ENCODE measurements around the gene CIAPIN1. TPM values are rescaled to one million over a fixed set of nuclear protein-coding genes. Genes with fewer than 3 reads are reported as not detected.

CIAPIN1 gene
- total RNA-seq, 1 experiment from 2014 or later, result 82.8 TPM

DNA sequence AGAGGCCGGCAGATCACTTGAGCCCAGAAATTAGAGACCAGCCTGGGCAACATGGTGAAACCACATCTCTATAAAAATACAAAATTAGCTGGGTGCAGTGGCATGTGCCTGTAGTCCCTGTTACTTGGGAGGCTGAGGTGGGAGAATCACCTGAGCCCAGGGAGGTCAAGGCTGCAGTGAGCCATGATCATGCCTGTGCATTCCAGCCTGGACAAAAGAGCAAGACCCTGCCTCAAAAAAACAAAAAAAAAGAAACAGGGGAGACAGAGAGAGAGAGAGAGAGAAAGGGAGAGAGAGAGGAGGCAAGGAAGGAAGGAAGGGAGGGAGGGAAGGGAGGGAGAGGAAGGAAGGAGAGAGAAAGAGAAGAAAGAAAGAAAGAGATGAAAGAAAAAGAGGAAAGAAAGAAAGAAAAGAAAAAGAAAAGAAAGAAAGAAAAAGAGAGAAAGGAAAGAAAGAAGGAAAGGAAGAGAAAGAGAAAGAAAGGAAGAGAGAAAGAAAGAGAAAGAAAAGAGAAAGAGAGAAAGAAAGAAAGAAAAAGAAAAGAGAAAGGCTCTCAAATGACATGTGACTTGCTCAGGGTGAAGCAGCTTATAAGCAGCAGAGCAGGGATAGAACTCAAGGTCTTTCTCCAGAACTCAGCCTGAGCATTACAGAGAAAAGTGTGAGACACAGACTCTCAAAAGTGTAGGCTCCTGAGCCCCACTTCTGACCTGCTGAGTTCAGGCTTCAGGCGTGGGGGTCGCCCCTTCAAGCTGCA lies 59.4 kb downstream of the CIAPIN1 start:
- no peak overlapping the region for H2BK5ac ChIP-seq (ENCODE audit: insufficient read length, low read length)
- no peaks in the 10 kb centered on the region for H3K79me2 ChIP-seq (ENCODE audit: insufficient read depth, low read length)
- H3K79me1 ChIP-seq (ENCODE audit: insufficient read depth, low read depth, low read length, poor library complexity, severe bottlenecking), result no peaks in the 10 kb centered on the region
- no peak overlapping the region for H2BK20ac ChIP-seq (ENCODE audit: low read depth, low read length, poor library complexity, severe bottlenecking)
- no peak overlapping the region for H3K4me2 ChIP-seq (ENCODE audit: insufficient read depth, insufficient read length, low read length)
- Mint-ChIP-seq H3K36me3 (ENCODE audit: insufficient read depth in 1 of 3, low read depth in 3 of 3) (no peaks in the 10 kb centered on the region), H3K4me1 (peaks cover 5 to 18% of the 10 kb centered on the region in 2 experiments), H3K27me3 (ENCODE audit: low read depth) (peaks cover 8% of the 10 kb centered on the region), H3K9me3 (peaks cover 2 to 5% of the 10 kb centered on the region in 2 experiments; a peak in 2 of 5 replicates), H3K27ac (no peak overlapping the region), H3K4me3 (no peak overlapping the region)
- no peak overlapping the region for H4K5ac ChIP-seq (ENCODE audit: insufficient read length, low read depth, low read length)
- no peaks in the 10 kb centered on the region for H4K20me1 ChIP-seq (ENCODE audit: control insufficient read depth, insufficient read depth, insufficient read length)
- H3K56ac ChIP-seq (ENCODE audit: insufficient read length, low read depth, low read length), result no peak overlapping the region
- H3K23ac ChIP-seq (ENCODE audit: insufficient read length, low read depth, low read length), result no peak overlapping the region
- H3K9ac ChIP-seq (ENCODE audit: extremely low read depth, insufficient read length, low read length), result no peak overlapping the region
- H3K27me3 ChIP-seq (ENCODE audit: insufficient read depth, low read length), result no peaks in the 10 kb centered on the region
- no peak for TF ChIP-seq CTCF (conservative IDR thresholded peaks at IDR 0.05)
- no peak overlapping the region for H2AK5ac ChIP-seq (ENCODE audit: insufficient read length, low read length)
- no peak overlapping the region for H3T11ph ChIP-seq (ENCODE audit: low read length)
- H3K14ac ChIP-seq (ENCODE audit: insufficient read depth, low read length), result no peak overlapping the region
- H2BK120ac ChIP-seq (ENCODE audit: low read depth, low read length, poor library complexity, severe bottlenecking), result no peak overlapping the region
- H3K4ac ChIP-seq (ENCODE audit: low read depth, low read length), result no peak overlapping the region
- no peak overlapping the region for H4K91ac ChIP-seq (ENCODE audit: insufficient read length, low read depth, low read length)
- H3K4me1 ChIP-seq (ENCODE audit: insufficient read depth, low read length), result 0 out of 2 replicates have a peak, but pooled peaks cover 2% of the 10 kb centered on the region
- no peak overlapping the region for H4K8ac ChIP-seq (replicated peaks; ENCODE audit: insufficient read length, low read depth, low read length)
- DNase-seq, result no peak
- no CpG with 5 or more reads among the region's 3 CpGs for WGBS (ENCODE audit: extremely low coverage, insufficient read length, low lambda C conversion rate)
- H2AFZ ChIP-seq (ENCODE audit: low read length), result no peak overlapping the region
- H3K18ac ChIP-seq (ENCODE audit: insufficient read length, low read depth, low read length), result no peak overlapping the region
- H3K27ac ChIP-seq (ENCODE audit: insufficient read length, low read depth, low read length), result no peak overlapping the region
- H3K23me2 ChIP-seq (ENCODE audit: insufficient read length, low read depth, low read length, poor library complexity, severe bottlenecking), result no peaks in the 10 kb centered on the region
- no peak overlapping the region for H2BK12ac ChIP-seq (ENCODE audit: insufficient read length, low read depth, low read length)
- no peaks in the 10 kb centered on the region for H3K9me3 ChIP-seq (ENCODE audit: control insufficient read depth, low read depth, low read length)
- no peak overlapping the region for H2BK15ac ChIP-seq (ENCODE audit: low read depth, low read length)

Data from H9 (cell line).